Activated CD8-positive, alpha-beta memory T cell treated with anti-CD3 and anti-CD28 coated beads, Interleukin-2, amount 50 U/mL, for 48 hours (primary cell): ENCODE measurements around the gene P2RY13.

ENCODE experiments used
- DNase-seq: peaks from one replicate; pipeline ENCODE4 v3.0.0-alpha.2; 2020

P2RY13 gene

GRCh38 chr3:151289445-151289844 lies 39.9 kb downstream of the P2RY13 start:
- no peak for DNase-seq

- DNase-seq = no peak
Measured at GRCh38 chr3:151285940-151286339, 43.4 kb downstream of the P2RY13 start.

GRCh38 chr3:151283907-151284461 lies 45.4 kb downstream of the P2RY13 start:
- no peak for DNase-seq

- DNase-seq = no peak
Measured at GRCh38 chr3:151283387-151283786, 46.0 kb downstream of the P2RY13 start.

GRCh38 chr3:151282921-151283320 lies 46.4 kb downstream of the P2RY13 start:
- DNase-seq = no peak

GRCh38 chr3:151281671-151282324 lies 47.6 kb downstream of the P2RY13 start:
- no peak for DNase-seq

GRCh38 chr3:151278230-151278629 lies 51.1 kb downstream of the P2RY13 start, which contains the start of gene P2RY14:
Gene P2RY14, minus strand, starts transcription at chr3:151278542. Its CDS starts 64,226 bp downstream, at chr3:151214316.
- DNase-seq = no peak

- DNase-seq = no peak
Measured at GRCh38 chr3:151276687-151277042, 52.7 kb downstream of the P2RY13 start.
